Natural killer cell (primary cell): ENCODE results near the gene GTSE1. TPM values are rescaled to one million over a fixed set of nuclear protein-coding genes. Genes with fewer than 3 reads are reported as not detected.

ENCODE experiments used
- ATAC-seq, 3 donors: fragments of 150-1000 bp in 2 of 3; fragments of 200-7000 bp in 1 of 3; cut with Tn5 transposase; 1 replicate in 1 of 3; 2 replicates in 2 of 3; pipeline ENCODE4 v1.10.0; 2021; ENCODE audit warnings: mild to moderate bottlenecking in 2 of 3, moderate library complexity in 2 of 3
- DNase-seq, 2 donors: peaks; one replicate each; pipeline versions ENCODE4 v3.0.0 to v3.0.0-alpha.2; 2013 to 2021; ENCODE audit warnings: mixed read lengths in 1 of 2
- H3K27ac ChIP-seq: one replicate; pipeline ENCODE4 v1.5.1; 2013; ENCODE audit warnings: mild to moderate bottlenecking, low read length
- H3K27me3 ChIP-seq: one replicate; pipeline ENCODE4 v1.6.1; 2013; ENCODE audit warnings: low read length; ENCODE audit not compliant: control insufficient read depth, insufficient read depth
- H3K36me3 ChIP-seq: one replicate; pipeline ENCODE4 v1.6.1; 2013; ENCODE audit warnings: low read length; ENCODE audit not compliant: control insufficient read depth, insufficient read depth
- H3K4me1 ChIP-seq: one replicate; pipeline ENCODE4 v1.6.1; 2013; ENCODE audit warnings: low read length; ENCODE audit not compliant: control insufficient read depth, insufficient read depth
- H3K4me3 ChIP-seq: one replicate; pipeline ENCODE4 v1.5.1; 2013; ENCODE audit warnings: low read length
- H3K9me3 ChIP-seq: one replicate; pipeline ENCODE4 v1.6.1; 2013; ENCODE audit warnings: low read length; ENCODE audit not compliant: control insufficient read depth, insufficient read depth
- H3K27ac Mint-ChIP-seq, 2 donors: one replicate each; pipeline ENCODE4 v1.8.0; 2022; ENCODE audit warnings: mild to moderate bottlenecking in 2 of 2, mixed read lengths in 2 of 2, moderate library complexity in 1 of 2
- H3K27me3 Mint-ChIP-seq, 2 donors: one replicate each; pipeline ENCODE4 v1.8.0; 2022; ENCODE audit warnings: low read depth in 2 of 2, mixed read lengths in 2 of 2
- H3K36me3 Mint-ChIP-seq: one replicate; pipeline ENCODE4 v1.8.0; 2022; ENCODE audit warnings: mixed read lengths
- H3K4me1 Mint-ChIP-seq, 2 donors: one replicate each; pipeline ENCODE4 v1.8.0; 2022; ENCODE audit warnings: mixed read lengths in 2 of 2
- H3K4me3 Mint-ChIP-seq: one replicate; pipeline ENCODE4 v1.8.0; 2022; ENCODE audit warnings: mild to moderate bottlenecking, moderate library complexity, mixed read lengths
- H3K9me3 Mint-ChIP-seq, 2 donors: one replicate each; pipeline ENCODE4 v1.8.0; 2022; ENCODE audit warnings: mixed read lengths in 2 of 2
- WGBS: methylation state at CpG from one replicate; pipeline ENCODE4 v1.1.7; 2013; ENCODE audit warnings: missing lambda C conversion rate; ENCODE audit not compliant: insufficient coverage; 5-methylcytosine and 5-hydroxymethylcytosine counted together
- intact Hi-C: fragments of 100-400 bp; cut with micrococcal nuclease; formaldehyde crosslinking; loops from one replicate; pipeline ENCODE4 v1.14.2; 2022
- total RNA-seq, 4 donors: library from RNA; stranded (reverse); fragments of 120-200 nt in 1 of 4; gene quantifications; one replicate each; pipeline versions ENCODE4 v1.2.3 to v1.2.4, GENCODE V29; 2013 to 2022
- TF ChIP-seq, protein P1 (sequence below): fragments of 200-600 bp; IDR thresholded peaks from one replicate; pipeline ENCODE4 v1.8.0; 2022; ENCODE audit warnings: antibody characterized with exemption

GTSE1 gene
- total RNA-seq, 3 donors from 2014 or later (not counting 1 experiment from before 2014, with no cell fraction given), result 2.7 to 4.0 (median 2.9) TPM

DNA sequence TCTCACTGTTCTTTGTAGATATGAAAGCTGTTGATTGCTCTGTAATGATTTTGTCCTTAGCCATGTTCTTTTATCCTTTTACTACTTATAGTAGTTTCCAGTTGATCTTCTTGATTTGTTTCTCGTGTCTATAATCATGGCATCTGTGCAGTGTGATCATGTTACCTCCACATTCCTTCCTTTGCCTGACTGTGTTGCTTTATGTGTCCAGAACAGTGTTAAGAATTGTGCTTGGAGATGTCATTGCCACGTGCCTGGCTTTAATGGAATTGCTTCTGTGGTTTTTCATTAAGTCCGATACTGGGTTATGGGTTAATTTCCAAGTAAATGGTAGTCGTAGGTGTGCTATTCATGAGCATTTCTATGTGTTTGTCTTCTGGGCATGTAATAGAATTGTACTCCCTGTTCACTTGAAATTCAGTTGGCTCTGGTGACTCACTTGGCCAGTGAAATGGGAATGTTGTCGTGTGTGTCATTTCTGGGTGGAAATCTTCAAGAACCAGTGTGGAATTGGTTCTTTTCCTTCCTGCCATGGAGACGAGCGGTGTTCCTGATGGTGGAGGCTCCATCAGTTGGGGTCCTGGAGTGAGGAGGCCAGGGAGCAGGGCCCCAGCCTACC is 6.8 kb downstream of the GTSE1 start:
- Mint-ChIP-seq H3K27me3 (no peaks in the 10 kb centered on the region), H3K9me3 (no peaks in the 10 kb centered on the region), H3K4me3 (no peak overlapping the region), H3K4me1 (peaks cover 0 to 4% of the 10 kb centered on the region in 2 donors), H3K36me3 (no peaks in the 10 kb centered on the region), H3K27ac (no peak overlapping the region)
- Histone ChIP-seq H3K9me3 (no peaks in the 10 kb centered on the region), H3K4me3 (no peak overlapping the region), H3K27me3 (no peaks in the 10 kb centered on the region), H3K4me1 (no peaks in the 10 kb centered on the region), H3K27ac (no peak overlapping the region), H3K36me3 (no peaks in the 10 kb centered on the region)
- intact Hi-C loops, result no loop called here
- TF ChIP-seq, protein P1, sequence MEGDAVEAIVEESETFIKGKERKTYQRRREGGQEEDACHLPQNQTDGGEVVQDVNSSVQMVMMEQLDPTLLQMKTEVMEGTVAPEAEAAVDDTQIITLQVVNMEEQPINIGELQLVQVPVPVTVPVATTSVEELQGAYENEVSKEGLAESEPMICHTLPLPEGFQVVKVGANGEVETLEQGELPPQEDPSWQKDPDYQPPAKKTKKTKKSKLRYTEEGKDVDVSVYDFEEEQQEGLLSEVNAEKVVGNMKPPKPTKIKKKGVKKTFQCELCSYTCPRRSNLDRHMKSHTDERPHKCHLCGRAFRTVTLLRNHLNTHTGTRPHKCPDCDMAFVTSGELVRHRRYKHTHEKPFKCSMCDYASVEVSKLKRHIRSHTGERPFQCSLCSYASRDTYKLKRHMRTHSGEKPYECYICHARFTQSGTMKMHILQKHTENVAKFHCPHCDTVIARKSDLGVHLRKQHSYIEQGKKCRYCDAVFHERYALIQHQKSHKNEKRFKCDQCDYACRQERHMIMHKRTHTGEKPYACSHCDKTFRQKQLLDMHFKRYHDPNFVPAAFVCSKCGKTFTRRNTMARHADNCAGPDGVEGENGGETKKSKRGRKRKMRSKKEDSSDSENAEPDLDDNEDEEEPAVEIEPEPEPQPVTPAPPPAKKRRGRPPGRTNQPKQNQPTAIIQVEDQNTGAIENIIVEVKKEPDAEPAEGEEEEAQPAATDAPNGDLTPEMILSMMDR, result no peak
- ATAC-seq (no peak), DNase-seq (no peak)
- WGBS, result 98% methylated on average over 6 of the region's 7 CpGs

DNA sequence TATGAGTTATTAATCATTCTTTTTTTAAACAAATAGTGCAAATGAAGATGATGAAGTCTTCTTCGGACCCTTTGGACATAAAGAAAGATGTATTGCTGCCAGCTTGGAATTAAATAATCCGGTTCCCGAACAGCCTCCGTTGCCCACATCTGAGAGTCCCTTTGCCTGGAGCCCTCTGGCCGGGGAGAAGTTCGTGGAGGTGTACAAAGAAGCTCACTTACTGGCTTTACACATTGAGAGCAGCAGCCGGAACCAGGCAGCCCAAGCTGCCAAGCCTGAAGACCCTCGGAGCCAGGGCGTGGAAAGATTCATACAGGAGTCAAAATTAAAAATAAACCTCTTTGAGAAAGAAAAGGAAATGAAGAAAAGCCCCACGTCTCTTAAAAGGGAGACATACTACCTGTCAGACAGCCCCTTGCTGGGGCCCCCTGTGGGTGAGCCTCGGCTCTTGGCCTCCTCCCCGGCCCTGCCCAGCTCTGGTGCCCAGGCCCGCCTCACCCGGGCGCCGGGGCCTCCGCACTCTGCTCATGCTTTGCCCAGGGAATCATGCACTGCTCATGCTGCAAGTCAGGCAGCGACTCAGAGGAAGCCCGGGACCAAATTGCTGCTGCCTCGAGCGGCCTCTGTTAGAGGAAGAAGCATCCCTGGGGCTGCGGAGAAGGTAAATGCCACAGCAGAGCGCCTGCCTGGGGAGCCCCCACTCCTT is 11.8 kb downstream of the GTSE1 start:
- WGBS, result 96% methylated on average over 22 of the region's 23 CpGs

DNA sequence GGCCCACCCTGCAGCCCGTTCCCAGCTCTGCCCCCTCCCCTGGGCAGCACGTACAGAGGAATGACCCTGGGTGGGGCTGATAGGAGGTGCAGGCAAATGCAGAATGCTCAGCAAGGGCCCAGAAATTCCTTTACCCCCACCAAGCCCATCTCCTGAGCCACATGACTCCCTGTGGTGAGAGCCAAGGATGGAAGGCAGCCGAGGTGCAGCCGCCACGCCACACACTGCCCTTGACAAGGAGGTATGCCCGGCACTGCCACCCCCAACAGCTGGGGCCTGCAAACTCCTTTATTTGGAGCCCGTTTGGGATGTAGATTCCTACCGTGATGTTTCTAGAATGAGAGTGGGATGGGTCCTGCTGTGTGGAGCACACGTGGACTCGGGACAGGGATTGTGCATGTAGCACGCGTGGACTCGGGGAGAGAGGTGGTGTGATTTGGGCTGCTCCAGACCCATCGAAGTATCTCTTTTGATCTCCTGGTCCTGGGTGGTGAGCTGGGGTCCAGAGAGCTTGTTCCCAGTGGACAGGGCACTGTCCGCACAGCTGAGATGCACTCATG is 12.9 kb downstream of the GTSE1 start:
- no peak overlapping the region for H3K27ac Mint-ChIP-seq
- WGBS, result 96% methylated on average over 15 of the region's 15 CpGs
- no peaks in the 10 kb centered on the region for H3K27me3 ChIP-seq

More for the DNA sequence above, 11.8 kb downstream of the GTSE1 start:
- TF ChIP-seq, protein P1, result no peak
- H3K36me3 ChIP-seq, result no peaks in the 10 kb centered on the region
- H3K4me1 Mint-ChIP-seq, result no peaks in the 10 kb centered on the region
- H3K4me3 ChIP-seq, result no peak overlapping the region
- H3K4me3 Mint-ChIP-seq, result no peak overlapping the region
- no peak overlapping the region for H3K27ac ChIP-seq
- intact Hi-C loops, result no loop called here
- no peaks in the 10 kb centered on the region for H3K4me1 ChIP-seq
- H3K36me3 Mint-ChIP-seq, result no peaks in the 10 kb centered on the region
- H3K9me3 Mint-ChIP-seq, result no peaks in the 10 kb centered on the region
- DNase-seq, result no peak
- H3K9me3 ChIP-seq, result no peaks in the 10 kb centered on the region
- H3K27ac Mint-ChIP-seq, result no peak overlapping the region
- ATAC-seq, result no peak
- no peaks in the 10 kb centered on the region for H3K27me3 Mint-ChIP-seq
- no peaks in the 10 kb centered on the region for H3K27me3 ChIP-seq

More for the DNA sequence above, 12.9 kb downstream of the GTSE1 start:
- peaks cover 2% of the 10 kb centered on the region for H3K4me1 ChIP-seq
- H3K27ac ChIP-seq, result no peak overlapping the region
- H3K36me3 ChIP-seq, result no peaks in the 10 kb centered on the region
- H3K27me3 Mint-ChIP-seq, result no peaks in the 10 kb centered on the region
- intact Hi-C loops, result no loop called here
- TF ChIP-seq, protein P1, result no peak
- no peaks in the 10 kb centered on the region for H3K9me3 ChIP-seq
- no peaks in the 10 kb centered on the region for H3K36me3 Mint-ChIP-seq
- no peak overlapping the region for H3K4me3 ChIP-seq
- no peak overlapping the region for H3K4me3 Mint-ChIP-seq
- H3K4me1 Mint-ChIP-seq, result no peaks in the 10 kb centered on the region
- H3K9me3 Mint-ChIP-seq, result no peaks in the 10 kb centered on the region
- ATAC-seq, result no peak
- DNase-seq, result no peak
